Right renal cortex interstitium (tissue), 3 donors: ENCODE measurements around the gene KLHL40. TPM values are rescaled to one million over a fixed set of nuclear protein-coding genes. Genes with fewer than 3 reads are reported as not detected.
A peak's percentile ranks its signal among the peaks of the same experiment; 100 is the strongest.

Experiments used
- DNase-seq, 3 donors: peaks; one replicate each; pipeline ENCODE4 v3.0.0-alpha.2; 2013; ENCODE audit warnings: low read depth in 3 of 3, low spot score in 2 of 3
- polyA plus RNA-seq, 3 donors: library from polyadenylated mRNA; unstranded; fragments of 120-200 nt; gene quantifications; one replicate each; pipeline ENCODE4 v1.2.1, GENCODE V29; 2013; ENCODE audit not compliant: insufficient read length in 3 of 3

Gene KLHL40
- not detected for polyA plus RNA-seq

DNA sequence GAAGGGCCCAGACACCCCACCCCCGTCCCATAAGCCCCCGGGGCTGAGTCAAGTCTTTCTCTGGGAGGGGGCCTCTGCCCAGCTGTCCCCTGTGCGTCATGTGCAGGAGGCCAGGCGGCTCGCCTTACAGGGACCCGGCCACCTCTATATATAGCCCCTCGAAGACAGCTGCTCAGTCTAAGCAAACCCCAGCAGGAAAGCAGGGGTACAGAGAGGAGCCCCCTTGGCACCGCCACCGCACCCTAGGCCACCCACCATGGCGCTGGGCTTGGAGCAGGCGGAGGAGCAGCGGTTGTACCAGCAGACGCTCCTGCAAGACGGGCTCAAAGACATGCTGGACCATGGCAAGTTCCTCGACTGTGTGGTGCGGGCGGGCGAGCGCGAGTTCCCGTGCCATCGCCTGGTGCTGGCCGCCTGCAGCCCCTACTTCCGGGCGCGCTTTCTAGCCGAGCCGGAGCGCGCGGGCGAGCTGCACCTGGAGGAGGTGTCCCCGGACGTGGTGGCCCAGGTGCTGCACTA, at the start of gene KLHL40:
TSS of gene KLHL40 (plus strand) at position 175 of the 519 bp plus-strand sequence. CDS start at position 257, 82 bp downstream.
- no peak for DNase-seq

GRCh38 chr3:42637001-42637400, 48.3 kb upstream of the KLHL40 start:
- no peak for DNase-seq

DNA sequence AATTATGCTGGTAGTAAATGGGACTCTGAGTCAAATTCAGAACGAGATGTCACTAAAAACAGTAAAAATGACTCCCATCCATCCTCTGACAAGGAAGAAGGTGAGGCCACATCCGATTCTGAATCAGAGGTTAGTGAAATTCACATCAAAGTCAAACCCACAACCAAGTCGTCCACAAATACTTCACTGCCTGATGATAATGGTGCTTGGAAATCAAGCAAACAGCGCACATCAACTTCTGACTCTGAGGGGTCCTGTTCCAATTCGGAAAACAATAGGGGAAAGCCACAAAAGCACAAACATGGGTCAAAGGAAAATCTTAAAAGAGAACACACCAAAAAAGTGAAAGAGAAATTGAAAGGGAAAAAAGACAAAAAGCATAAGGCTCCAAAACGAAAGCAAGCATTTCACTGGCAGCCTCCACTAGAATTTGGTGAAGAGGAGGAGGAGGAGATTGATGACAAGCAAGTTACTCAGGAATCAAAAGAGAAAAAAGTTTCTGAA, 46.9 kb upstream of the KLHL40 start:
- no peak for DNase-seq

DNA sequence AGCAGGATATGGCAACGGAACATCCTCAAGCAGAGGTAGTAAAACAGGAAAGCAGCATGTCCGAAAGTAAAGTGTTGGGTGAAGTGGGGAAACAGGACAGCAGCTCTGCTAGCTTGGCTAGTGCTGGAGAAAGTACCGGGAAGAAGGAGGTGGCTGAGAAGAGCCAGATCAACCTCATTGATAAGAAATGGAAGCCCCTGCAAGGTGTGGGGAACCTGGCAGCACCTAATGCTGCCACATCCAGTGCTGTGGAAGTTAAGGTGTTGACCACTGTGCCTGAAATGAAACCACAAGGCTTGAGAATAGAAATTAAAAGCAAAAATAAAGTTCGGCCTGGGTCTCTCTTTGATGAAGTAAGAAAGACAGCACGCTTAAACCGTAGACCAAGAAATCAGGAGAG, 46.1 kb upstream of the KLHL40 start:
- no peak for DNase-seq

GRCh38 chr3:42640129-42640528, 45.2 kb upstream of the KLHL40 start:
- DNase-seq, result no peak

DNA sequence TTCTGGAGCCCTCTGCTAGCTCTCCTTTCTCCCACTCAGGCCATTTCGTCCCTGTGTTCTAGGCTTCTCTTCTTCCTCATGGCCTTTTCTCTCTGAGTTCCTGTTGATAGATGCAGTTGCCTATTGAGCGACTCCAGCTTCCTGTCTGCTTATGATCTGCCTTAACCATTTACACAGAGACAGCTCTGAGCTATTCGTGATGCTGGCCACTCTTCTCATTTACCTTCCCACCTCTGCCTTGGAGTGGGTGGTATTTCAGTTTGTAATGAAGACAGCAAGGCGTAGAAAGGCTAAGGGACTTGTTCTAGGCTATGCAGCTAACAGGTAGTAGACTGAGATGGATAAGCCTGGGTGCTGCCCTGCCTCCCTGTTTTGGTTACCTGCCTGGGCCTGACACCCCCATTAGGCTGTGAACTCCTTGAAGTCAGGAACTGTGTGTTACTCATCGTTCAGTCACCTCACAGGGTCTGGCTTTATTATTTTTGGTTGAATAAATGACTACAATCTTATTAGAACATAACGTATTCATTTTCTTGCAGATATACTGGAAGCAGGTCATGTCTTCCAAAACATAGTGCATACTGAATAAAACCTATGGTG, 44.5 kb upstream of the KLHL40 start:
- no peak for DNase-seq

- no peak for DNase-seq
Observed at GRCh38 chr3:42647821-42648459, 37.4 kb upstream of the KLHL40 start.

DNA sequence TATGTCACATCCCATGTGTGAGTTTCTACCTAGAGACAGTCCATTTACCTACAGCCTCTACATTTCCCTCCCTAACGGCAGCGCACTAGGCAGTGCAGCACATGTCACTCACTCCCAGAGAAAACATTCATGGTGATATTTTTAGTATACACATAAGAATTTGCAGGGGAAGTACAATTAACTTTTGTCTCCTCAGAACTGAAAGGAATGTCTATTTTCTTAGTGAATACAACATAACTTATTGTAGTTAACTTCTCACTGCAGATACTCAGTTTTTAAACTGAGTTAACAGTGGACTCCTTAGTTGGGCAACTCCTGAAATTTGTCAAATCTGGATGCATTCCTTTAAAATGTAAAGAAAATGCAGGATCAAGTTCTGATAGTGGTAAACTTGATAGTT, 36.3 kb upstream of the KLHL40 start:
- DNase-seq, result no peak

GRCh38 chr3:42649783-42650182, 35.6 kb upstream of the KLHL40 start:
- no peak for DNase-seq

DNA sequence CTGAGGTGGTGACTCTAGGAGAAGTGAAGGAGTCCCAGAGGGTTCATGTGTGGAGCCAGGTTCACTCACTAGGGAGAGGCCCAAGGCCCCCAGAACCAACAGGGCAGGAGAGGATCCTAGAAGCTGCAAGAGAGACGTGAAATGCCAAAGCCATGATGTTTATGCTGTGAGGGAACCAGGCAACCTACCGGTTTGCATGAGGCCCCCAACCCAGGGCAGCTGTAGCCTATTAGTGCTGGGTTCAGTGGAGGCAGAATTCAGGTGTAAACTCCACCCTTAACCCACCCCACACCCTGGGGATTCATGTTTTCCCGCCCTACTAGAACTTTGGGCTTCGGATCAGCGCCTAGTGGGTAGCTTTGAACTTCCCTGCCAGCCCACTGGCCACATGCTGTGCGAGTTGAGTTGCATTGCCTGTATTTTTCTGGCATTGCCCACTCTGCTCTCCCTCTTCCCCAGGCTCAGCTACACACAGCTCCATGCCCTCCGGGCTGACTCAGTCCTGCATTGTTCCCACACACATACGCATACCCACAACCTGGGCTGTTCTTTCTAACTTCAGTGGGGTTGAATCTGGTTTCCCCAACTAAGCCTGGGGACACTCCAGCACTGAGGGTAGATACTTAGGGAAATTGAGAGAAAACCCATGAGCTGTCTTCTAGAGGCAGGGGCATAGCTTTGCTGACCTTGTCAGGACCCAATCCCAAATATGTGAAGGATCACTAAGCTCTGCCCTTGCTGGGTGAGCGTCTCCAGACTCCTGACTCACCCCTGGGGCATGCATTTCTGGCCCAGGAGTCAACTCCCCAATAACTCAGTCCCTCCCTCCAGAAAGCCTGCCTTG, 33.9 kb upstream of the KLHL40 start:
- DNase-seq, result no peak

- DNase-seq, result no peak
Observed at GRCh38 chr3:42652251-42652610, 33.1 kb upstream of the KLHL40 start.

DNA sequence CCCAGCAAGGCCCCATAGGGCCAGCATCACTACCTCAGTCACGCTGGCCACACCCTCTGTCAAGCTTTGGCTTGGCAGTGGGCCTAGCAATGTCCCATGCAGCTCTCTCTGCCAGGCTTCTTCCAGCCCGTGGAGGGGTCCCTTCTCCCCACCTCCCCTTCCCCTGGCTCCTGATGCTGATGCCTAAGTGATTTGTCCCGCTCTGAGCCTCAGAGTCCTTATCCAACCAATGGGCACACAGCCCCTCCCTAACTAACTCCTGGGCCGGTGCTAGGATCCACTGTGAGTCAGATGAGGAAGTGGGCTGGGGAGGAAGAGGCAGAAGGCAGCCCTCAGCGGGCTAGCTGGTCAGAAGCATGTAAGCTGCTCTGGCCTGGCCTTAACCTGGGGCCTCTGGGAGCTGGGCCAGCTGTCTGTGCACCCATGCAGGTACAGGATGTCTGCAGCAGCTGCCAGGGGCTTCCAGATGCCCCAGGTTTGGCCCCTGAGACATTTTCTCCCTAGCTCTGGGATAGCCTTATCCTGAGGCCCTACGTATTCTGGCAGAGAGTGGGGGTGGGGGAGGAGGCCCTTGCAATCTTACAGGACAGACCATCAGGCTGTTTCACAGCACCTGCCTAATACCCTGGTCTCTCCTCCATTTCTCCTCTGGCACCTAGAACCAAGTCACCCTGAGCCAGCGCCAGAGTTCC, 32.6 kb upstream of the KLHL40 start:
- DNase-seq, result no peak

- DNase-seq, result no peak
Observed at GRCh38 chr3:42653303-42653559, 32.1 kb upstream of the KLHL40 start.

- DNase-seq, result no peak
Observed at GRCh38 chr3:42653560-42654330, 31.6 kb upstream of the KLHL40 start, which contains the start of gene ZBTB47. Gene ZBTB47 (plus strand): TSS chr3:42653697. CDS start chr3:42658356, 4,659 bp downstream.

GRCh38 chr3:42654331-42655201, 30.8 kb upstream of the KLHL40 start:
- peak in 1 of 3 donors; percentile 39 for DNase-seq

- DNase-seq, result no peak
Observed at GRCh38 chr3:42655331-42655888, 29.9 kb upstream of the KLHL40 start.

- DNase-seq, result no peak
Observed at GRCh38 chr3:42655980-42656679, 29.2 kb upstream of the KLHL40 start.
